Upper lobe of left lung (tissue), 6 donors: ENCODE results near the gene LRBA. TPM values are rescaled to one million over a fixed set of nuclear protein-coding genes. Genes with fewer than 3 reads are reported as not detected.

Experiments used
- ATAC-seq, 2 donors: fragments of 200-7000 bp; cut with Tn5 transposase; one replicate each; pipeline ENCODE4 v1.9.1; 2022; ENCODE audit warnings: mild to moderate bottlenecking in 2 of 2, moderate library complexity in 2 of 2; ENCODE audit not compliant: low FRiP score in 2 of 2
- DNase-seq, 2 donors: peaks; one replicate each; pipeline ENCODE4 v3.0.0-alpha.2; 2019 to 2020
- H3K27ac ChIP-seq, 4 donors: fragments of 200-600 bp; sonication (generic); one replicate each; pipeline ENCODE4 v1.5.1; 2016 to 2019
- H3K27me3 ChIP-seq, 4 donors: fragments of 200-600 bp; sonication (generic); one replicate each; pipeline ENCODE4 v1.5.1; 2017 to 2019
- H3K36me3 ChIP-seq, 4 donors: fragments of 200-600 bp; sonication (generic); one replicate each; pipeline ENCODE4 v1.5.1; 2016 to 2019
- H3K4me1 ChIP-seq, 4 donors: fragments of 200-600 bp; sonication (generic); one replicate each; pipeline ENCODE4 v1.5.1; 2018 to 2019
- H3K4me3 ChIP-seq, 4 donors: fragments of 200-600 bp; sonication (generic); one replicate each; pipeline ENCODE4 v1.5.1; 2017 to 2019; ENCODE audit warnings: mild to moderate bottlenecking in 2 of 4, moderate library complexity in 1 of 4
- H3K9me3 ChIP-seq, 4 donors: fragments of 200-600 bp; sonication (generic); one replicate each; pipeline ENCODE4 v1.5.1; 2018 to 2019
- CTCF ChIP-seq, 6 experiments: fragments of 450-650 bp in 4 of 6; fragments of 200-600 bp in 2 of 6; sonication (generic) in 2 of 6; IDR thresholded peaks; one replicate each; pipeline ENCODE4 v1.5.1; 2016 to 2019; ENCODE audit warnings: antibody characterized with exemption in 6 of 6
- EP300 ChIP-seq, 4 donors: sonication (generic); formaldehyde crosslinking; IDR thresholded peaks; one replicate each; pipeline ENCODE4 v1.5.1; 2017; ENCODE audit warnings: antibody characterized with exemption in 4 of 4, control low read depth in 2 of 4
- POLR2A ChIP-seq, 4 donors: fragments of 450-650 bp; IDR thresholded peaks; one replicate each; pipeline ENCODE4 v1.5.1; 2016 to 2017; ENCODE audit warnings: antibody characterized with exemption in 4 of 4, mild to moderate bottlenecking in 2 of 4
- POLR2AphosphoS5 ChIP-seq, 2 donors: sonication (generic); formaldehyde crosslinking; IDR thresholded peaks; one replicate each; pipeline ENCODE4 v1.5.1; 2017; ENCODE audit warnings: antibody characterized with exemption in 2 of 2
- WGBS, 2 donors: methylation state at CpG; one replicate each; pipeline ENCODE4 v1.1.5; 2017 to 2018; 5-methylcytosine and 5-hydroxymethylcytosine counted together
- total RNA-seq, 6 donors: library from RNA; depleted of rRNA in 4 of 6; stranded (reverse); fragments of >200 nt in 4 of 6; gene quantifications; one replicate each; pipeline versions ENCODE4 v1.1.0 to v1.2.1, GENCODE V29; 2016 to 2021
- donor health status: DM: no; HTN: no; CAD: no; lungs with moderate emphysema.
- donor health status: DM: no; HTN: yes; CAD: no; lungs with severe emphysema.

The LRBA gene
- total RNA-seq, 6 donors from 2014 or later: 34.7 to 139 (median 56.4) TPM

GRCh38 chr4:150987204-150987603 lies 27.9 kb downstream of the LRBA start:
- Histone ChIP-seq H3K4me3 (no peak overlapping the region), H3K4me1 (no peaks in the 10 kb centered on the region), H3K27ac (no peak overlapping the region), H3K27me3 (no peaks in the 10 kb centered on the region), H3K9me3 (no peaks in the 10 kb centered on the region), H3K36me3 (no peaks in the 10 kb centered on the region)
- no peak for DNase-seq
- TF ChIP-seq POLR2A (IDR thresholded peaks at IDR 0.05) (no peak), CTCF (IDR thresholded peaks at IDR 0.05) (no peak), EP300 (IDR thresholded peaks at IDR 0.05) (no peak), POLR2AphosphoS5 (IDR thresholded peaks at IDR 0.05) (no peak)
- 90 to 98% methylated on average over 3 of the region's 3 CpGs for WGBS, 2 donors
- ATAC-seq: no peak

GRCh38 chr4:150986085-150986484 lies 29.0 kb downstream of the LRBA start:
- DNase-seq: no peak
- H3K4me3 ChIP-seq: no peak overlapping the region
- no peak overlapping the region for H3K27ac ChIP-seq
- no peaks in the 10 kb centered on the region for H3K27me3 ChIP-seq
- WGBS, 2 donors: 85 to 94% methylated on average over 4 of the region's 4 CpGs
- H3K4me1 ChIP-seq: no peaks in the 10 kb centered on the region
- no peak for TF ChIP-seq EP300 (IDR thresholded peaks at IDR 0.05)
- TF ChIP-seq POLR2AphosphoS5 (IDR thresholded peaks at IDR 0.05): no peak
- TF ChIP-seq POLR2A (IDR thresholded peaks at IDR 0.05): no peak
- TF ChIP-seq CTCF (IDR thresholded peaks at IDR 0.05): no peak
- H3K9me3 ChIP-seq: no peaks in the 10 kb centered on the region
- ATAC-seq: no peak
- H3K36me3 ChIP-seq: no peaks in the 10 kb centered on the region

- Histone ChIP-seq H3K27me3 (no peaks in the 10 kb centered on the region), H3K4me3 (no peak overlapping the region), H3K9me3 (no peaks in the 10 kb centered on the region), H3K36me3 (no peaks in the 10 kb centered on the region), H3K4me1 (no peaks in the 10 kb centered on the region), H3K27ac (no peak overlapping the region)
- DNase-seq (no peak), ATAC-seq (no peak)
- TF ChIP-seq POLR2AphosphoS5 (IDR thresholded peaks at IDR 0.05) (no peak), CTCF (IDR thresholded peaks at IDR 0.05) (no peak), POLR2A (IDR thresholded peaks at IDR 0.05) (no peak), EP300 (IDR thresholded peaks at IDR 0.05) (no peak)
- WGBS, 2 donors: 86 to 93% methylated on average over 3 of the region's 3 CpGs
These were observed 31.2 kb downstream of the LRBA start for GRCh38 chr4:150983851-150984250.

GRCh38 chr4:150982557-150983233 lies 32.4 kb downstream of the LRBA start:
- TF ChIP-seq CTCF (IDR thresholded peaks at IDR 0.05) (no peak), POLR2AphosphoS5 (IDR thresholded peaks at IDR 0.05) (no peak), EP300 (IDR thresholded peaks at IDR 0.05) (no peak), POLR2A (IDR thresholded peaks at IDR 0.05) (no peak)
- H3K27me3 ChIP-seq: no peaks in the 10 kb centered on the region
- no peaks in the 10 kb centered on the region for H3K4me1 ChIP-seq
- no peak overlapping the region for H3K4me3 ChIP-seq
- no peak for DNase-seq
- ATAC-seq: no peak
- no peak overlapping the region for H3K27ac ChIP-seq
- no peaks in the 10 kb centered on the region for H3K36me3 ChIP-seq
- no peaks in the 10 kb centered on the region for H3K9me3 ChIP-seq
- 91 to 100% methylated on average over 1 of the region's 1 CpG for WGBS, 2 donors
